Right lobe of liver (tissue), 6 donors: ENCODE results near the gene SIX2. TPM values are rescaled to one million over a fixed set of nuclear protein-coding genes. Genes with fewer than 3 reads are reported as not detected.
"Not testable (repeated sequence)": the region's sequence is repeated elsewhere in the genome, so short reads cannot be mapped to it uniquely, and the experiment has no call there.

ENCODE experiments used
- ATAC-seq, 4 donors: fragments of 200-7000 bp; cut with Tn5 transposase; one replicate each; pipeline ENCODE4 v1.9.1; 2020; ENCODE audit warnings: mild to moderate bottlenecking in 4 of 4, moderate library complexity in 4 of 4
- DNase-seq, 3 donors: peaks; one replicate each; pipeline ENCODE4 v3.0.0-alpha.2; 2020
- H3K27ac ChIP-seq, 3 donors: fragments of 200-600 bp; one replicate each; pipeline ENCODE4 v1.8.0; 2022
- H3K27me3 ChIP-seq, 2 donors: fragments of 200-600 bp; one replicate each; pipeline ENCODE4 v1.8.0; 2022
- H3K36me3 ChIP-seq, 4 donors: fragments of 200-600 bp; sonication (generic) in 1 of 4; one replicate each; pipeline versions ENCODE4 v1.5.1 to v1.8.0; 2017 to 2022; ENCODE audit warnings: control low read depth in 1 of 4
- H3K4me1 ChIP-seq, 4 donors: fragments of 200-600 bp; sonication (generic) in 1 of 4; one replicate each; pipeline versions ENCODE4 v1.5.1 to v1.8.0; 2017 to 2022; ENCODE audit warnings: control low read depth in 1 of 4
- H3K4me3 ChIP-seq, 3 donors: fragments of 200-600 bp; one replicate each; pipeline ENCODE4 v1.8.0; 2022
- H3K9me3 ChIP-seq, 4 donors: fragments of 200-600 bp; sonication (generic) in 1 of 4; one replicate each; pipeline versions ENCODE4 v1.5.1 to v1.8.0; 2017 to 2022; ENCODE audit warnings: control low read depth in 1 of 4
- CTCF ChIP-seq, 4 donors: fragments of 200-600 bp in 3 of 4; fragments of 450-650 bp in 1 of 4; IDR thresholded peaks; one replicate each; pipeline versions ENCODE4 v1.5.1 to v1.8.0; 2016 to 2022; ENCODE audit warnings: antibody characterized with exemption in 4 of 4, mild to moderate bottlenecking in 2 of 4
- POLR2A ChIP-seq: fragments of 450-650 bp; IDR thresholded peaks from one replicate; pipeline ENCODE4 v1.6.1; 2017; ENCODE audit warnings: antibody characterized with exemption, mild to moderate bottlenecking
- WGBS: methylation state at CpG from one replicate; pipeline ENCODE4 v1.1.6; 2018; ENCODE audit warnings: low coverage, low lambda C conversion rate; ENCODE audit not compliant: insufficient coverage; ENCODE audit errors: missing lambda C conversion rate; 5-methylcytosine and 5-hydroxymethylcytosine counted together
- intact Hi-C, 2 donors: fragments of 100-400 bp; cut with DNase I; formaldehyde crosslinking; loops; one replicate each; pipeline versions ENCODE4 v1.11.2 to v1.14.1; 2022
- total RNA-seq, 6 experiments: library from RNA; depleted of rRNA in 2 of 6; stranded (reverse); fragments of >200 nt in 2 of 6; fragmentation: NEBNext Ultra II Directional in 3 of 6; extraction: Animal tissue kit (Norgen Biotek cat#: 25700) in 3 of 6; gene quantifications; one replicate each; pipeline versions ENCODE4 v1.1.0 to v1.2.4, GENCODE V29; 2016 to 2023
- donor health status: DM: no; HTN: yes; CAD: no.
- donor health status: DM: no; HTN: no; CAD: no.
- donor health status: DM: no; HTN: no; CAD: no.
- donor health status: DM: no; HTN: yes; CAD: no.
- donor health status: DM: no; HTN: yes; CAD: no.

SIX2 gene
- total RNA-seq, 6 experiments from 2014 or later: not detected

- Histone ChIP-seq H3K4me1 (no peaks in the 10 kb centered on the region), H3K36me3 (no peaks in the 10 kb centered on the region), H3K9me3 (no peaks in the 10 kb centered on the region), H3K27ac (no peak overlapping the region), H3K27me3 (no peaks in the 10 kb centered on the region), H3K4me3 (no peak overlapping the region)
- WGBS: 76% methylated on average over 2 of the region's 2 CpGs
- intact Hi-C loops: no loop called here
- DNase-seq: no peak
- no peak for TF ChIP-seq POLR2A
- no peak for TF ChIP-seq CTCF (IDR thresholded peaks at IDR 0.05)
- ATAC-seq: no peak
Measured at GRCh38 chr2:45044916-45045315, 35.7 kb upstream of the SIX2 start.

- DNase-seq: no peak
- H3K4me3 ChIP-seq: no peak overlapping the region
- no peaks in the 10 kb centered on the region for H3K4me1 ChIP-seq
- ATAC-seq: no peak
- no peaks in the 10 kb centered on the region for H3K9me3 ChIP-seq
- intact Hi-C loops: no loop called here
- TF ChIP-seq POLR2A: no peak
- no peak for TF ChIP-seq CTCF (IDR thresholded peaks at IDR 0.05)
- H3K36me3 ChIP-seq: no peaks in the 10 kb centered on the region
- WGBS: 54% methylated on average over 6 of the region's 6 CpGs
- H3K27ac ChIP-seq: no peak overlapping the region
- no peaks in the 10 kb centered on the region for H3K27me3 ChIP-seq
Measured at GRCh38 chr2:45043174-45043573, 33.9 kb upstream of the SIX2 start.

GRCh38 chr2:45042401-45042800 lies 33.1 kb upstream of the SIX2 start:
- intact Hi-C loops: no loop called here
- ATAC-seq (no peak), DNase-seq (no peak)
- 63% methylated on average over 2 of the region's 2 CpGs for WGBS
- H3K4me1 ChIP-seq: no peaks in the 10 kb centered on the region
- no peaks in the 10 kb centered on the region for H3K36me3 ChIP-seq
- H3K27me3 ChIP-seq: no peaks in the 10 kb centered on the region
- no peak overlapping the region for H3K4me3 ChIP-seq
- H3K9me3 ChIP-seq: no peaks in the 10 kb centered on the region
- no peak for TF ChIP-seq POLR2A
- no peak for TF ChIP-seq CTCF (IDR thresholded peaks at IDR 0.05)
- H3K27ac ChIP-seq: no peak overlapping the region

GRCh38 chr2:45040786-45041185 lies 31.5 kb upstream of the SIX2 start:
- TF ChIP-seq CTCF (IDR thresholded peaks at IDR 0.05) (no peak), POLR2A (no peak)
- no peaks in the 10 kb centered on the region for H3K9me3 ChIP-seq
- intact Hi-C loops: no loop called here
- no peak for ATAC-seq
- DNase-seq: no peak
- no peak overlapping the region for H3K4me3 ChIP-seq
- H3K27ac ChIP-seq: no peak overlapping the region
- no peaks in the 10 kb centered on the region for H3K4me1 ChIP-seq
- no peaks in the 10 kb centered on the region for H3K36me3 ChIP-seq
- no peaks in the 10 kb centered on the region for H3K27me3 ChIP-seq

- H3K27me3 ChIP-seq, H3K4me3 ChIP-seq, ATAC-seq, H3K27ac ChIP-seq, H3K9me3 ChIP-seq, H3K4me1 ChIP-seq, intact Hi-C loops, H3K36me3 ChIP-seq, DNase-seq: not testable (repeated sequence)
- WGBS: 40% methylated on average over 2 of the region's 5 CpGs
Measured at GRCh38 chr2:45039804-45040203, 30.6 kb upstream of the SIX2 start.

- H3K36me3 ChIP-seq, H3K27me3 ChIP-seq, H3K27ac ChIP-seq, ATAC-seq, H3K4me3 ChIP-seq, intact Hi-C loops, H3K4me1 ChIP-seq, DNase-seq, H3K9me3 ChIP-seq: not testable (repeated sequence)
- WGBS: 61% methylated on average over 5 of the region's 5 CpGs
Measured at GRCh38 chr2:45038861-45039260, 29.6 kb upstream of the SIX2 start.
